Measurements from ENCODE around the gene MAP3K5.

The MAP3K5 gene

DNA sequence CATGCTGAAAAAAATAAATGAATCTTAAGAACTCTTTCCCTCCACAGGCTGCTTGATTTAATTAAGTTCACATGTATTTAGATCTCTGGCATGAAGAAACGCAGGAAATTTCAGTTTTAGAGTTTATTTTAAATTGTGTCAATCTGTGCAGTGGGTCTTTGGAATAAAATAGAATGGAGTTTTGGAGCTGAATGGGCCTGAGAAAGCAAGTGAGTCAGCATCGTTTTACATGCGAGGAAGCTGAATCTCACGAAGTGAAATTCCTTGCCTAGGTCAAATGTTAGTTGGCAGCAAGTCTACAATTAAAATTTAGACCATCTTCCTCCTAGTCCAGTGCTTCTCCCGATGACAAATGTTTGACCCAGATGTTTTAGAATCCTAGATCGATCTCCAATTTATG, 264.4 kb downstream of the MAP3K5 start:
- DNase-seq: no peak

DNA sequence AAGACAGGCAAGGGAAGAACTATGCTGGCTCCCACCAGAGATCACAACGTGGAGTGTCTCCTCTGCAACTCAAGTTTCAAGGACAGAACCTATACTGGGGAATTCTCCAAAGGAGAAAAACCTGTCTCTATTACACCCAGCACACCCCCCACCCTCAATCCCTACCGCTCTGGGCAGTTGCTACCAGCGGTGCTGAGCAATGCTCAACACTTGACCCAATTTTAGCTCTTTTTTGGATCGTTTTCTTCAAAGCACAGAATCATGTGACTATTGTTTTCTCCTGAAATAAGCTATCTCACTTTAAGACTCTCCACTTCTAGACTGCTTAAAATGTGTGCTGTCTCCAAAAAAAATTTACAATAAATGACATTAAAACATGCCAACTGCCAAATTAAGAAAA, 265.3 kb downstream of the MAP3K5 start:
- no peak for DNase-seq

GRCh38 chr6:136526196-136526930, 265.9 kb downstream of the MAP3K5 start:
- DNase-seq: peak; percentile 52

GRCh38 chr6:136525586-136526195, 266.6 kb downstream of the MAP3K5 start:
- DNase-seq: no peak

GRCh38 chr6:136524936-136525413, 267.3 kb downstream of the MAP3K5 start:
- DNase-seq: no peak

- no peak for DNase-seq
Observed at GRCh38 chr6:136524339-136524935, 267.8 kb downstream of the MAP3K5 start.

GRCh38 chr6:136523196-136523595, 269.1 kb downstream of the MAP3K5 start:
- no peak for DNase-seq

- DNase-seq: no peak
Observed at GRCh38 chr6:136522636-136523035, 269.6 kb downstream of the MAP3K5 start.

GRCh38 chr6:136521911-136522310, 270.4 kb downstream of the MAP3K5 start:
- DNase-seq: no peak

DNA sequence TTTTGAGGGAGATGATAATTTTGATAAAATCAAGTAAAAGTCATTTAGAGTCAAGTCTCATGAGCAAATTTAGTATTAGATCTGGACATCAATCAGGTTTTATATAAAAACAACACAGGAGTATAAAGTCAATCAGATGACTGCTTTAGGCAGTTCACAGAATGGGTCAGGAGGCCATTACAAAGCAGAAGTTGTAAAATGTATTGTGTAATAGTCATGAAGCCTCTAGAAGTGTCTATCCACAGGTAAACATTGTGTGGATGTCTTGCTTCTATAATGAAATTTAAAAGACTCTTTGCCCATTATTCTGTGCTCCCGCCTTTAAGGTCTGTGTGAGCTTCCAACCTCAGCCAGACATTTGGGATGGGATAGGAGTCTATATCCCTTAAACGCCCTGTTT, 270.9 kb downstream of the MAP3K5 start:
- DNase-seq: no peak

GRCh38 chr6:136520517-136520916, 271.8 kb downstream of the MAP3K5 start:
- DNase-seq: no peak

GRCh38 chr6:136517582-136517981, 274.7 kb downstream of the MAP3K5 start:
- no peak for DNase-seq

DNA sequence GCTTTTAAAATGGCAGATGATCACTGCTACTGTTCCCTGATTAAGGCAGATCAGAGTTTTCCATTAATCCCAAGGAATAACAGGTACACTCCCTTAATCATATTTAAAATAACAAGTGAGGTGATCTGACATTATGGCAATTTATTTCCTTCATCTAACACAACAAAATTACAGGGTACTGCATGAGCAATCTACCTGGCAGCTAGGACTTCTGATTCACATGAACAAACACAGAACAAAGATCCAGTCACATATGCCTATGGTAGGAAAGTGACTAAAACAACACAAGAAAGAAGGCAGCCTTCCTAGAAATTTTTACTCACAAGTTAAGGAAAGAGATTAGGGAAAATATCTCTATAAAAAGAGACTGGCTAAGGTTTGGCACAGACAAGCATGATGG, 275.3 kb downstream of the MAP3K5 start:
- no peak for DNase-seq

- DNase-seq: no peak
Observed at GRCh38 chr6:136514591-136514990, 277.7 kb downstream of the MAP3K5 start.

DNA sequence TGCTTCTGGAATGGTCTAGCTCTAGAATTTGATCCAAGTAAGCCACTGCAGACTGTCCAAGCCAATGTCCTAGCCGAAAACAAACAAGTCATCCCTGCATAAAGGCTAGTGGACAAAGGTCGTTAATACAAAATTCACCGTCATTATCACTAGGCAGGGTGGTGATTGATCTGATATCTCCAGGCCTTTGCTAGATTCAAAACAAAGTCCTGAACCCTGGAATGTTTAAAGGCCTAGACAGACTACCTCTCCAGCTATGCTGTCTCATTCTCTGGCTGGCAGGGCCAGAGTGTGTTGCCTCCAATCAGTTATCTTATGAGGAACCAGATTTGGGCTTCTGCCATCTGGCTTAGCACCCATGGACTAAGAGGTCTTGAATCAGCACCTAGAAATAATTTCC, 280.4 kb downstream of the MAP3K5 start:
- no peak for DNase-seq

GRCh38 chr6:136511397-136511796, 280.9 kb downstream of the MAP3K5 start:
- no peak for DNase-seq

- no peak for DNase-seq
Observed at GRCh38 chr6:136510782-136511181, 281.5 kb downstream of the MAP3K5 start.

- DNase-seq: no peak
Observed at GRCh38 chr6:136510299-136510698, 282.0 kb downstream of the MAP3K5 start.

DNA sequence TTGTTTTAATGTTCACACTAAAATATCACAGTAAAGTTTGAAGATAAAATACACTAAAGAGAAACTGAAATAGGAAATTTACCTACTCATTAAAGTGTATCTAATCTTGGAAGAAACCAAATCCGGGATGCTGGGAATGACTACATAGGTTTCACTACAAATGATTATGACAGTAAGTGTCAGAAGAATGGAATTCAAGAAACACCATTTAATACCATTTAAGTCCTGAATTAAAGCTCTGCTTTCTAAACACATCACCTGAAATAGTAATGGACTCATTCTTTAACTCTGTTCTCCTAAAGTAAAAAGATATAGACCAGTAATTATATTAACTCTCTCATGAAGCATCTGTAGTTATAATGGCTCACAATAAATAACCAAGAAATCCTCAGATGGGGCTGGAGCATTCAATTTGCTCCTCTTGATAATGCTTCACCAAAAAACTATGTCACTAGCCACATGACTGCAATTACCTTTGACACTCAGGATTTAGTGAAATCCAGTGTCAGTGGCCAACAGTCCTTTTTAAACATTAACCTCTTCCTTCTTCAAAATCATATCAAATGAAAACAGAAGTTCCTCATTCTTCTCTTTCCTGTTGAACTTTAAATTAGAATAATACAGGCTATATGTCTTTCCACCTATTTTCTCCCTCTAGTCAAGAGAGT, 283.4 kb downstream of the MAP3K5 start:
- no peak for DNase-seq

All from right forelimb (tissue), 1 donor.